ENCODE measurements around the gene PPARG.

- TF ChIP-seq CTCF (IDR thresholded peaks at IDR 0.05 in 8 of 11, conservative IDR thresholded peaks at IDR 0.05 in 3 of 11) (no peak), POLR2A (IDR thresholded peaks at IDR 0.05) (no peak), POLR2AphosphoS5 (IDR thresholded peaks at IDR 0.05) (no peak)
Measured at GRCh38 chr3:12318758-12319621, 30.1 kb downstream of the PPARG start.

Measured in spleen (tissue), 7 donors.